Forelimb muscle (tissue), 1 donor: ENCODE results near the gene KRT36. TPM values are rescaled to one million over a fixed set of nuclear protein-coding genes. Genes with fewer than 3 reads are reported as not detected.

Experiments
- DNase-seq: peaks from one replicate; pipeline ENCODE4 v3.0.0-alpha.2; 2013; ENCODE audit warnings: low read depth
- polyA plus RNA-seq: library from polyadenylated mRNA; unstranded; fragments of 120-200 nt; gene quantifications from one replicate; pipeline ENCODE4 v1.2.1, GENCODE V29; 2013; ENCODE audit not compliant: insufficient read length

KRT36 gene
- polyA plus RNA-seq, 1 donor: not detected

- DNase-seq: no peak
Observed at GRCh38 chr17:41521574-41522261, 32.0 kb upstream of the KRT36 start.

GRCh38 chr17:41520821-41521521 is 31.3 kb upstream of the KRT36 start:
- no peak for DNase-seq

- no peak for DNase-seq
Observed at GRCh38 chr17:41519501-41520224, 30.0 kb upstream of the KRT36 start.

- no peak for DNase-seq
Observed at GRCh38 chr17:41518789-41519449, 29.2 kb upstream of the KRT36 start, which contains the start of gene KRT15. Gene KRT15, minus strand, starts transcription at chr17:41518890. Its CDS starts 63 bp downstream, at chr17:41518827.

GRCh38 chr17:41518031-41518430 is 28.3 kb upstream of the KRT36 start:
- DNase-seq: no peak

- DNase-seq: no peak
Observed at GRCh38 chr17:41516830-41517283, 27.1 kb upstream of the KRT36 start.

- no peak for DNase-seq
Observed at GRCh38 chr17:41516147-41516829, 26.6 kb upstream of the KRT36 start.

- no peak for DNase-seq
Observed at GRCh38 chr17:41513168-41513547, 23.4 kb upstream of the KRT36 start.

GRCh38 chr17:41512546-41513167 is 22.9 kb upstream of the KRT36 start:
- no peak for DNase-seq

- no peak for DNase-seq
Observed at GRCh38 chr17:41511716-41512115, 22.0 kb upstream of the KRT36 start.

- DNase-seq: no peak
Observed at GRCh38 chr17:41511116-41511515, 21.4 kb upstream of the KRT36 start.

- DNase-seq: no peak
Observed at GRCh38 chr17:41510251-41511065, 20.7 kb upstream of the KRT36 start.

GRCh38 chr17:41507315-41507880 is 17.7 kb upstream of the KRT36 start:
- no peak for DNase-seq

GRCh38 chr17:41505809-41506767 is 16.4 kb upstream of the KRT36 start:
- no peak for DNase-seq

- DNase-seq: no peak
Observed at GRCh38 chr17:41505007-41505808, 15.5 kb upstream of the KRT36 start, which contains the start of gene KRT13. Gene KRT13, minus strand, starts transcription at chr17:41505612. Its CDS starts 62 bp downstream, at chr17:41505550.

GRCh38 chr17:41504246-41504977 is 14.7 kb upstream of the KRT36 start:
- no peak for DNase-seq

GRCh38 chr17:41503202-41503601 is 13.5 kb upstream of the KRT36 start:
- DNase-seq: no peak
